Measurements from ENCODE around the gene PSD. TPM values are rescaled to one million over a fixed set of nuclear protein-coding genes. Genes with fewer than 3 reads are reported as not detected.
A peak's percentile ranks its signal among the peaks of the same experiment; 100 is the strongest.

Gene PSD
- total and polyA plus RNA-seq, 4 donors: 0.16 to 1.4 (median 0.29) TPM

DNA sequence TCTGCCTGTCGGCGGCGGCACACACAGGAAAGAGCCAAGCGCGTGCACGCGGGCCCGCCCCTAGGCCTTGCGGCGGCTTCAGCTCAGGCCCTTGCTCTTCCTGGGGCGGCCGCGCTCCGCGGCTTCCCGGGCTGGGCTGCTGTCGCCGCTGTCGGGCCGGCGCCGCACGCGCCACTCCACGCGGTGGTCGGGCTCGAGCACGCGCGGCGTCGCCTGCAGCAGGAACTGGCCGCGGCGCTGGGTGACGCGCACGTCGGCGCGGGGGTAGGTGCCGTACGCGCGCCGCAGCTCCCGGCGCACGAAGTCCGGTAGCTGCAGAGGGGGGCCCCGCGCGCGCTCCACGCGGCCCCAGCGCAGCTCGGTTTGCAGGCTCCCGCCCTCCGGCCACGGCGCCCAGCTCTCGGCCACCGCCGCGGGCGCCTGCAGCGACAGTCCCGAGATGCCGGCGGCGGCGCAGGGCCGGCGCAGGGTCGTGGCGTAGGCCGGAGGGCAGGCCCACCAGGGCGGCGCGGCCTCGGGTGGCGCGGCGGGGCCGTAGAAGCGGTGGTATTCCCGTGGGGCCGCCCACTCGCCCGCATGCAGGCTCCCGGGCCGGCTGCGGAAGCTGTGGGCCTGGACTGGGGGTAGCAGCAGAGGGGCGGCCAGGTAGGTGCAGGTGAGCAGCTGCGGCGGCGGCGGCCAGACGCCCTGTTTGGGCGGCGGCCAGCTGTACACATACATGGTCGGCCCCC, 32.0 kb upstream of the PSD start:
- H3K9me3 ChIP-seq (ENCODE audit: control insufficient read depth, low read length): no peaks in the 10 kb centered on the region
- peak overlapping the region in 1 of 2 donors; percentile 41 for H3K27ac ChIP-seq (ENCODE audit: low read depth in 1 of 2, low read length in 2 of 2)
- DNase-seq (peak; percentile 91 to 92), ATAC-seq (ENCODE audit: low FRiP score) (peak; percentile 94)
- no peaks in the 10 kb centered on the region for H3K4me1 ChIP-seq (ENCODE audit: control insufficient read depth in 1 of 2, insufficient read depth in 2 of 2, low read length in 2 of 2)
- no peaks in the 10 kb centered on the region for H3K36me3 ChIP-seq (ENCODE audit: control insufficient read depth in 1 of 2, insufficient read depth in 2 of 2, low read length in 1 of 2)
- no peaks in the 10 kb centered on the region for H3K27me3 ChIP-seq (ENCODE audit: control insufficient read depth in 1 of 2, insufficient read depth in 2 of 2, low read length in 1 of 2)
- H3K4me3 ChIP-seq (ENCODE audit: low read length in 2 of 2): peak overlapping the region; percentile 81 to 94
- 0 to 1% methylated on average over 63 to 104 of the region's 104 CpGs for WGBS, 2 donors
- intact Hi-C loops (cut with DNase I): no loop called here

DNA sequence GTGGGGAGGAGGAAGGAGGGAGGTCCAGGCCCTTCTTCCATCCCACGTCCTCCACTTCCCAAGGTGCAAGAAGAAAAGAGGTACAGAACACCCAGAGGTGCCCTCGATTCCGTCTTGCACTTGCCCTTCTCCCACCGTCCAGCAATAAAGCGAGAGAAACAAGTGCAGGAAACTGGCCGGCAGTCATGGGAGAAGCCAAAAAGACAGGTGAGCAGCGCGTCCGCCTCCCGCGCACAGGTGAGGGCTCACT, 31.5 kb upstream of the PSD start:
- Histone ChIP-seq H3K27me3 (ENCODE audit: control insufficient read depth in 1 of 2, insufficient read depth in 2 of 2, low read length in 1 of 2) (no peaks in the 10 kb centered on the region), H3K4me3 (ENCODE audit: low read length in 2 of 2) (peak overlapping the region; percentile 81 to 94), H3K27ac (ENCODE audit: low read depth in 1 of 2, low read length in 2 of 2) (peak overlapping the region in 1 of 2 donors; percentile 35), H3K36me3 (ENCODE audit: control insufficient read depth in 1 of 2, insufficient read depth in 2 of 2, low read length in 1 of 2) (no peaks in the 10 kb centered on the region), H3K4me1 (ENCODE audit: control insufficient read depth in 1 of 2, insufficient read depth in 2 of 2, low read length in 2 of 2) (no peaks in the 10 kb centered on the region), H3K9me3 (ENCODE audit: control insufficient read depth, low read length) (no peaks in the 10 kb centered on the region)
- 0% methylated on average over 11 of the region's 11 CpGs for WGBS, 2 donors
- intact Hi-C loops (cut with DNase I): no loop called here
- ATAC-seq (ENCODE audit: low FRiP score) (no peak), DNase-seq (no peak)

DNA sequence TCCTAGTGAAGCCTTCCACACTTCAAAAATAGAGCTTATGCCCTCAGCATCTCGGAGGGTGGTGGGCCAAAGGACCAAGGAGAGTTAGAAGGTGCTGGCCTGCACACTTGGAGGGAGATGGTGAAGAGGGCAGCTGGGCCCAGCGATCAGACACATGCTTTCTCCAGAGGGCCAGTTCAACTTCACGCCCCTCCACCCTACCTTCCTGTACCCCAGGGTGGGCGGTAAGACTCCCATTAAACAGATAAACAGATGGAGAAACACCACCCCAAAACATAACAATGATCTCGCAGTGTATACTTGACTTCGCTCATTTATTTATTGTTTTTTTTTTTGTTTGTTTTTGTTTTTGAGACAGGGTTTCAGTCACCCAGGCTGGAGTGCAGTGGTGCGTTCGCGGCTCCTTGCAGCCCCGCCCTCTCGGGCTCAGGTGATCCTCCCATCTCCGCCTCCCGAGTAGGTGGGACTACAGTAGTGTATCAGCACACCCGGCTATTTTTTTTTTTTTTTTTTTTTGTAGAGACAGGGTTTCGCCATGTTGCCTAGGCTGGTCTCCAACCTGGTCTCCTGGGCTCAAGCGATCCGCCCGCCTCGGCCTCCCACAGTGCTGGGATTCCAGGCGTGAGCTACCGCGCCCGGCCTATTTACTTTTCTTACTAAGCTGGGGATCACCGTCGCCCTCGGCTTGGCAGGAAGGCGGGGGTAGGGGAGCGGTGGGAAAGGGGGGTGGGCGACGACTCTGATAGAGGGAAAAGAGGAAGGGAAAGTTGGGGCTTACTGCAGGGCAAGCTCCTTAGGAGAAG, 30.9 kb upstream of the PSD start:
- no peaks in the 10 kb centered on the region for H3K9me3 ChIP-seq (ENCODE audit: control insufficient read depth, low read length)
- peak overlapping the region; percentile 81 to 94 for H3K4me3 ChIP-seq (ENCODE audit: low read length in 2 of 2)
- H3K27me3 ChIP-seq (ENCODE audit: control insufficient read depth in 1 of 2, insufficient read depth in 2 of 2, low read length in 1 of 2): no peaks in the 10 kb centered on the region
- intact Hi-C loops (cut with DNase I): no loop called here
- no peak overlapping the region for H3K27ac ChIP-seq (ENCODE audit: low read depth in 1 of 2, low read length in 2 of 2)
- no peaks in the 10 kb centered on the region for H3K36me3 ChIP-seq (ENCODE audit: control insufficient read depth in 1 of 2, insufficient read depth in 2 of 2, low read length in 1 of 2)
- WGBS, 2 donors: 12 to 14% methylated on average over 30 of the region's 30 CpGs
- ATAC-seq (ENCODE audit: low FRiP score) (peak; percentile 62), DNase-seq (peak in 1 of 2 donors; percentile 79)
- H3K4me1 ChIP-seq (ENCODE audit: control insufficient read depth in 1 of 2, insufficient read depth in 2 of 2, low read length in 2 of 2): no peaks in the 10 kb centered on the region

DNA sequence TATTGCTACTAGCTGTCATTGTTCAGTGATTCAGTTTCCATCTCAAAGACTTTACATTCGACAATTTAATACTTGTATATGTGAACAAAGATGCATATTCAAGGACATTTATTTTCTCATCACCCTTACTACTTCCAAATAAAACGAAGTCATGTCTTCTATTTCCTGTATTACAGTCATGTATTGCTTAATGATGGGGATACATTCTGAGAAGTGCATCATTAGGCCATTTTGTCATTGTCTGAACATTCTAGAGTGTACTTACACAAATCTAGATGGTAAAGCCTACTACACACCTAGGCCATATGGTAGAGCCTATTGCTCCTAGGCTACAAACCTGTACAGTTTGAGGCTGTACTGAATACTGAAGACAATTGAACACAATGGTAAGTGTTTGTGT, 26.3 kb upstream of the PSD start:
- WGBS, 2 donors: 79 to 86% methylated on average over 2 of the region's 2 CpGs

DNA sequence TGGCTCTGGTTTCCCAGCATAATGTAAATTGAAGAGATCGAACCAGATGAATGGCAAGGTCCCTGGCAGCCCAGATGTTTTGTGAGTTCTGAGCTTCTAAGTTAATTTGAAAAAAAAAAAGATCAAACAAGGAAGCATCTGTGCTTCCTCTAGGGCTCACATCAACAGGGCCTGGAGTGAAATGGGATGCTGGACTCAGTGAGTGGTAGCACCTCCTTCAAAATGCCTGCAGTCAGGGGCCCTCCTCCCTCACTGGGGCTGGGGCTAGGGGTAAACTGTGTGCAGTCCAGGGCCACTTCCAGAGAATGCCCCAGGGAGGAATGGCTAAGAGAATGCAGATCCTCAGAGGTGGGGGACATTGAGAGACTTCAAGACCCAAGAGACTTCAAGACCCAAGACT, 19.8 kb upstream of the PSD start:
- H3K9me3 ChIP-seq (ENCODE audit: control insufficient read depth, low read length): no peaks in the 10 kb centered on the region
- no peaks in the 10 kb centered on the region for H3K4me1 ChIP-seq (ENCODE audit: control insufficient read depth in 1 of 2, insufficient read depth in 2 of 2, low read length in 2 of 2)
- H3K4me3 ChIP-seq (ENCODE audit: low read length in 2 of 2): no peak overlapping the region
- ATAC-seq (ENCODE audit: low FRiP score): no peak
- H3K27me3 ChIP-seq (ENCODE audit: control insufficient read depth in 1 of 2, insufficient read depth in 2 of 2, low read length in 1 of 2): no peaks in the 10 kb centered on the region
- no peak overlapping the region for H3K27ac ChIP-seq (ENCODE audit: low read depth in 1 of 2, low read length in 2 of 2)
- WGBS, 2 donors: 85 to 93% methylated on average over 1 of the region's 1 CpG
- no peaks in the 10 kb centered on the region for H3K36me3 ChIP-seq (ENCODE audit: control insufficient read depth in 1 of 2, insufficient read depth in 2 of 2, low read length in 1 of 2)
- no peak for DNase-seq
- intact Hi-C loops (cut with DNase I): no loop called here

More for the DNA sequence above, 26.3 kb upstream of the PSD start:
- no peaks in the 10 kb centered on the region for H3K9me3 ChIP-seq (ENCODE audit: control insufficient read depth, low read length)
- intact Hi-C loops (cut with DNase I): no loop called here
- no peak overlapping the region for H3K4me3 ChIP-seq (ENCODE audit: low read length in 2 of 2)
- H3K27ac ChIP-seq (ENCODE audit: low read depth in 1 of 2, low read length in 2 of 2): no peak overlapping the region
- no peaks in the 10 kb centered on the region for H3K4me1 ChIP-seq (ENCODE audit: control insufficient read depth in 1 of 2, insufficient read depth in 2 of 2, low read length in 2 of 2)
- DNase-seq: no peak
- no peak for ATAC-seq (ENCODE audit: low FRiP score)
- no peaks in the 10 kb centered on the region for H3K36me3 ChIP-seq (ENCODE audit: control insufficient read depth in 1 of 2, insufficient read depth in 2 of 2, low read length in 1 of 2)
- H3K27me3 ChIP-seq (ENCODE audit: control insufficient read depth in 1 of 2, insufficient read depth in 2 of 2, low read length in 1 of 2): no peaks in the 10 kb centered on the region

DNA sequence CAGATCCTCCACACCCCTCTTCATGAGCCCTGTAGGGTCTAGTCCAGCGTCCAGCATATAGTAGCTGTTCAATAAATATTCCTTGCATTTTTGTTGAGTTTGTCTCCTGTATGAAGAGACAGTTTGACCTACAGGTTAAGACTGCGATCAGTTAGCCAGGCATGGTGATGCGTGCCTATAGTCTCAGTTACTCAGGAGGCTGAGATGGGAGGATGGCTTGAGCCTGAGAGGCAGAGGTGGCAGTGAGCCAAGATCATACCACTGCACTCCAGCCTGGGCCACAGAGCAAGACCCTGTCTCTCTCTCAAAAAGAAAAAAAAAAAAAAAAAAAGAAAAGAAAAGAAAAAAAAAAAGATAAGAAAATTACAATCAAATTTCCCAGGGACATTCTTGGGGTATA, 18.9 kb upstream of the PSD start:
- 92 to 95% methylated on average over 3 of the region's 3 CpGs for WGBS, 2 donors

DNA sequence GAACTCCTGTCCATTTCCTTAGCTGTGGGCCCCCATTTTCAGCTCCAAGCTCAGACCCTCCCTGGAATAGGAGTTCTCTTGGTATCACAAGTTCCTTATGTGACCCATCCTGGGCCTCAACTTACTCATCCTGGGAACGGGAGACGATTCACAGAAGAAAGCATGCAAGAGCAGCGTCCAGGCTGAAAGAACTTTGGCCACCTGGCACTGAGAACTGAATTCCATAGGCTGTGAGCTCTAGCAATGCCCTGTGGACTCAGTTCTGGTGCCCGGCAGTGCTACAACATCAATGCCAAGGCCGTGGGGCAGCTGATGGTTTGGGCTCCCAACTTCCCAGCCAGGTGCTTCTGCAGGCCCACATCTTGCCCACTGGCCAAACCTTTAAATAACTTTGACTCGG, 17.7 kb upstream of the PSD start:
- no peak overlapping the region for H3K4me3 ChIP-seq (ENCODE audit: low read length in 2 of 2)
- no peak overlapping the region for H3K27ac ChIP-seq (ENCODE audit: low read depth in 1 of 2, low read length in 2 of 2)
- H3K27me3 ChIP-seq (ENCODE audit: control insufficient read depth in 1 of 2, insufficient read depth in 2 of 2, low read length in 1 of 2): no peaks in the 10 kb centered on the region
- DNase-seq (no peak), ATAC-seq (ENCODE audit: low FRiP score) (no peak)
- 34 to 41% methylated on average over 6 of the region's 6 CpGs for WGBS, 2 donors
- intact Hi-C loops (cut with DNase I): no loop called here
- H3K4me1 ChIP-seq (ENCODE audit: control insufficient read depth in 1 of 2, insufficient read depth in 2 of 2, low read length in 2 of 2): peaks cover 0 to 4% of the 10 kb centered on the region in 2 donors
- H3K9me3 ChIP-seq (ENCODE audit: control insufficient read depth, low read length): no peaks in the 10 kb centered on the region
- H3K36me3 ChIP-seq (ENCODE audit: control insufficient read depth in 1 of 2, insufficient read depth in 2 of 2, low read length in 1 of 2): no peaks in the 10 kb centered on the region

More for the DNA sequence above, 18.9 kb upstream of the PSD start:
- Histone ChIP-seq H3K4me3 (ENCODE audit: low read length in 2 of 2) (no peak overlapping the region), H3K27me3 (ENCODE audit: control insufficient read depth in 1 of 2, insufficient read depth in 2 of 2, low read length in 1 of 2) (no peaks in the 10 kb centered on the region), H3K36me3 (ENCODE audit: control insufficient read depth in 1 of 2, insufficient read depth in 2 of 2, low read length in 1 of 2) (no peaks in the 10 kb centered on the region), H3K9me3 (ENCODE audit: control insufficient read depth, low read length) (no peaks in the 10 kb centered on the region), H3K4me1 (ENCODE audit: control insufficient read depth in 1 of 2, insufficient read depth in 2 of 2, low read length in 2 of 2) (no peaks in the 10 kb centered on the region), H3K27ac (ENCODE audit: low read depth in 1 of 2, low read length in 2 of 2) (no peak overlapping the region)
- intact Hi-C loops (cut with DNase I): no loop called here
- ATAC-seq (ENCODE audit: low FRiP score) (no peak), DNase-seq (no peak)

DNA sequence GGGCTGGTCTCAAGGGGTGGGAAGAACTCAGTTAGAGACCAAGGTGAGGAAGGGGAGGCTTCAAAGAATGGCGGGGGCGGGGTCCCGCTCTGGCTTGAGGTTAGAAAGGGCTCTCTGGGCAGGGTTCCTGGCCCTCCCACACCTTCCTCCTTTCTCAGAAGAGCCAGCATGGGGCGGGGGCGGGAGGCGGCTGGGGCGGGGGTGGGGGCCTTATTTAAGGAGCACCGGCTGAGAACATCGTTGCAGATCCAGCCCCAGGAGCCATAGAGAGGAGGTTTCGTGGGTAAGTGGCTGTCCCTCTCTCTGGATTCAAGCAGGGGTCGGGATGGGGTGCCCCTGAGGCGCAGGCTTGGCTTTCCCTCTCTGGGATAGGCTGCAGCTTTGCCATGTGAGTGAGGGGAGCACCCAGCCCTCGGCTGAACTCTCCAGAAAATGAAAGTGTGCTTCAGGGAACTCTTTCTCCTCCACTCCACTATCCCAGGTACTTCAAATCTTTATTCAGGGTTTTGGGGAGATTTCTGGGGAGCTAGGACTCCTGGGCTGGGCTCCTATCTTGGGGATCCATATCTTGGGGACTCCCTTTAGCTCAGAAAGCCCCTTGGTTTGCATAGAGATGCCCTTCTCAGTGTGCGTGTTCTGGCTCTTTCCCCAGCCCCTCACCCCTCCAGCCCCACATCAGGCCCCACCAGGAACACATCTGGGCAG, 17.1 kb upstream of the PSD start:
- intact Hi-C loops (cut with DNase I): no loop called here
- Histone ChIP-seq H3K27me3 (ENCODE audit: control insufficient read depth in 1 of 2, insufficient read depth in 2 of 2, low read length in 1 of 2) (no peaks in the 10 kb centered on the region), H3K36me3 (ENCODE audit: control insufficient read depth in 1 of 2, insufficient read depth in 2 of 2, low read length in 1 of 2) (no peaks in the 10 kb centered on the region), H3K4me3 (ENCODE audit: low read length in 2 of 2) (no peak overlapping the region), H3K9me3 (ENCODE audit: control insufficient read depth, low read length) (no peaks in the 10 kb centered on the region), H3K27ac (ENCODE audit: low read depth in 1 of 2, low read length in 2 of 2) (no peak overlapping the region), H3K4me1 (ENCODE audit: control insufficient read depth in 1 of 2, insufficient read depth in 2 of 2, low read length in 2 of 2) (peaks cover 0 to 4% of the 10 kb centered on the region in 2 donors)
- 3 to 4% methylated on average over 14 of the region's 14 CpGs for WGBS, 2 donors
- ATAC-seq (ENCODE audit: low FRiP score) (no peak), DNase-seq (no peak)
